ENCODE data around the gene MCOLN3. TPM values are rescaled to one million over a fixed set of nuclear protein-coding genes. Genes with fewer than 3 reads are reported as not detected.

The MCOLN3 gene
- total RNA-seq, 2 experiments from 2014 or later, result 1.1 to 2.2 TPM

- CTCF ChIA-PET, result interaction anchor here (0.9 to 3.5 kb wide), 10 partner anchors 10 to 286 kb away, joined by 3 to 23 read pairs (median 5); partner anchors contain the start of genes C1orf52 and MCOLN2
- Mint-ChIP-seq H3K27me3 (no peaks in the 10 kb centered on the region), H3K4me1 (peaks cover 69% of the 10 kb centered on the region), H3K36me3 (peaks cover 34% of the 10 kb centered on the region), H3K27ac (peak overlapping the region; percentile 97), H3K9me3 (ENCODE audit: low read depth) (no peaks in the 10 kb centered on the region), H3K4me3 (peak overlapping the region; percentile 66)
- ATAC-seq (peak; percentile 67), DNase-seq (no peak)
These were observed 75.8 kb downstream of the MCOLN3 start for GRCh38 chr1:84972377-84972987.

GRCh38 chr1:84971957-84972356, 76.3 kb downstream of the MCOLN3 start:
- Mint-ChIP-seq H3K9me3 (ENCODE audit: low read depth) (no peaks in the 10 kb centered on the region), H3K4me1 (peaks cover 68% of the 10 kb centered on the region), H3K36me3 (peaks cover 30% of the 10 kb centered on the region), H3K4me3 (peak overlapping the region; percentile 66), H3K27me3 (no peaks in the 10 kb centered on the region), H3K27ac (peak overlapping the region; percentile 97)
- CTCF ChIA-PET, result interaction anchor here (1.0 to 3.5 kb wide), 10 partner anchors 20 to 287 kb away, joined by 3 to 23 read pairs (median 6); partner anchors contain the start of genes C1orf52 and MCOLN2
- DNase-seq (no peak), ATAC-seq (peak; percentile 26)

GRCh38 chr1:84969489-84970250, 78.6 kb downstream of the MCOLN3 start:
- Mint-ChIP-seq H3K9me3 (ENCODE audit: low read depth) (no peaks in the 10 kb centered on the region), H3K27me3 (no peaks in the 10 kb centered on the region), H3K36me3 (peaks cover 32% of the 10 kb centered on the region), H3K27ac (peak overlapping the region; percentile 68), H3K4me3 (no peak overlapping the region), H3K4me1 (peaks cover 53% of the 10 kb centered on the region)
- DNase-seq, result peak; percentile 81
- ATAC-seq, result peak; percentile 64
- CTCF ChIA-PET, result interaction anchor here (1.0 kb wide), 2 partner anchors 25 to 58 kb away, joined by 3 read pairs; no protein-coding TSS in a partner anchor

GRCh38 chr1:84968865-84969264, 79.4 kb downstream of the MCOLN3 start:
- ATAC-seq (no peak), DNase-seq (no peak)
- H3K9me3 Mint-ChIP-seq (ENCODE audit: low read depth), result no peaks in the 10 kb centered on the region
- no peak overlapping the region for H3K27ac Mint-ChIP-seq
- peaks cover 34% of the 10 kb centered on the region for H3K36me3 Mint-ChIP-seq
- H3K4me1 Mint-ChIP-seq, result peaks cover 45% of the 10 kb centered on the region
- CTCF ChIA-PET, result interaction anchor here (0.7 to 1.0 kb wide), 2 partner anchors 9 to 24 kb away, joined by 3 read pairs; no protein-coding TSS in a partner anchor
- no peaks in the 10 kb centered on the region for H3K27me3 Mint-ChIP-seq
- H3K4me3 Mint-ChIP-seq, result no peak overlapping the region

- Mint-ChIP-seq H3K36me3 (peaks cover 42% of the 10 kb centered on the region), H3K27me3 (no peaks in the 10 kb centered on the region), H3K27ac (no peak overlapping the region), H3K4me1 (peaks cover 37% of the 10 kb centered on the region), H3K9me3 (ENCODE audit: low read depth) (no peaks in the 10 kb centered on the region), H3K4me3 (no peak overlapping the region)
- DNase-seq, result no peak
- ATAC-seq, result no peak
- CTCF ChIA-PET, result interaction anchor here (0.7 to 1.2 kb wide), 2 partner anchors 8 to 23 kb away, joined by 3 read pairs; no protein-coding TSS in a partner anchor
These were observed 80.2 kb downstream of the MCOLN3 start for GRCh38 chr1:84968101-84968500.

Other genes starting within 250 kb of the MCOLN3 start
- gene LPAR3, start 155.3 kb downstream of the MCOLN3 start, total RNA-seq, result under 1 TPM; 0.37 to 0.47 TPM
- 10 to 100 TPM; 51.8 to 60.6 TPM for gene MCOLN2, start 51.4 kb downstream of the MCOLN3 start, total RNA-seq
- 1 to 10 TPM; 1.4 to 2.2 TPM for gene SYDE2, start 152.5 kb upstream of the MCOLN3 start, total RNA-seq
- 10 to 100 TPM; 23.5 to 28.7 TPM for gene C1orf52, start 211.2 kb upstream of the MCOLN3 start, total RNA-seq
- 10 to 100 TPM; 23.9 to 26.9 TPM for gene BCL10, start 228.1 kb upstream of the MCOLN3 start, total RNA-seq